ENCODE measurements around the gene TMEM253.
A peak's percentile ranks its signal among the peaks of the same experiment; 100 is the strongest.

- TF ChIP-seq CTCF (IDR thresholded peaks at IDR 0.05 in 2 of 3, conservative IDR thresholded peaks at IDR 0.05 in 1 of 3; ENCODE audit: borderline replicate concordance in 1 of 3, insufficient read depth in 1 of 3, low read depth in 2 of 3, low read length in 2 of 3) (peak in 2 of 3 experiments; percentile 27 to 36; a peak in 3 of 6 replicates), ZNF274 (IDR thresholded peaks at IDR 0.05; ENCODE audit: low read depth, low read length) (no peak)
Observed at GRCh38 chr14:21057803-21058675, 42.8 kb upstream of the TMEM253 start, which contains the start of gene RNASE8.
